Measurements from ENCODE around the gene AMPD2.

GRCh38 chr1:109629372-109630030 is 9.9 kb downstream of the AMPD2 start:
- TF ChIP-seq CTCF (optimal IDR thresholded peaks at IDR 0.05 in 1 of 3, IDR thresholded peaks at IDR 0.05 in 1 of 3, conservative IDR thresholded peaks at IDR 0.05 in 1 of 3; ENCODE audit: extremely low read depth in 1 of 3, insufficient read depth in 2 of 3, low read length in 3 of 3) (no peak), EZH2 (IDR thresholded peaks at IDR 0.05; ENCODE audit: low read length) (no peak)
